ENCODE results near the gene COL4A2.

DNA sequence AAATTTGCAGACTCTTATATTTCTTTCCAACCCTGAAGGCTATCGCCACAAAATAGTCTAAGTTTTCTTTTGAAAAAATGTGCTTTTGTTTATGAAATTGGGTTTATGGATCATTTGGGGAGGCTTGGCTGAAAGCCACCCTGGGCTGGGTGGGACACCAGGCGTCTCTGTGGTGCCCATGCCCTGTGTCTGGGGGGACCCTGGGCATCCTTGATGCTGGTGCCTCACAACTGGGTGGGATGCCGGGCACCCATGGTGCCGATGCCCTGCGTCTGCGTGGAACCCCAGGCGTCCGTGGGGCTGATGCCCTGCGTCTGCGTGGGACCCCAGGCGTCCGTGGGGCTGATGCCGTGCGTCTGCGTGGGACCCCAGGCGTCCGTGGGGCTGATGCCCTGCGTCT lies 149.5 kb downstream of the COL4A2 start:
- TF ChIP-seq, protein P1, sequence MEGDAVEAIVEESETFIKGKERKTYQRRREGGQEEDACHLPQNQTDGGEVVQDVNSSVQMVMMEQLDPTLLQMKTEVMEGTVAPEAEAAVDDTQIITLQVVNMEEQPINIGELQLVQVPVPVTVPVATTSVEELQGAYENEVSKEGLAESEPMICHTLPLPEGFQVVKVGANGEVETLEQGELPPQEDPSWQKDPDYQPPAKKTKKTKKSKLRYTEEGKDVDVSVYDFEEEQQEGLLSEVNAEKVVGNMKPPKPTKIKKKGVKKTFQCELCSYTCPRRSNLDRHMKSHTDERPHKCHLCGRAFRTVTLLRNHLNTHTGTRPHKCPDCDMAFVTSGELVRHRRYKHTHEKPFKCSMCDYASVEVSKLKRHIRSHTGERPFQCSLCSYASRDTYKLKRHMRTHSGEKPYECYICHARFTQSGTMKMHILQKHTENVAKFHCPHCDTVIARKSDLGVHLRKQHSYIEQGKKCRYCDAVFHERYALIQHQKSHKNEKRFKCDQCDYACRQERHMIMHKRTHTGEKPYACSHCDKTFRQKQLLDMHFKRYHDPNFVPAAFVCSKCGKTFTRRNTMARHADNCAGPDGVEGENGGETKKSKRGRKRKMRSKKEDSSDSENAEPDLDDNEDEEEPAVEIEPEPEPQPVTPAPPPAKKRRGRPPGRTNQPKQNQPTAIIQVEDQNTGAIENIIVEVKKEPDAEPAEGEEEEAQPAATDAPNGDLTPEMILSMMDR (IDR thresholded peaks at IDR 0.05 in 4 of 5, conservative IDR thresholded peaks at IDR 0.05 in 1 of 5): no peak
- no peak for TF ChIP-seq POLR2A (IDR thresholded peaks at IDR 0.05)
